Measurements from ENCODE around the gene NPAS3. TPM values are rescaled to one million over a fixed set of nuclear protein-coding genes. Genes with fewer than 3 reads are reported as not detected.
A peak's percentile ranks its signal among the peaks of the same experiment; 100 is the strongest.

Gene NPAS3
- total and polyA plus RNA-seq, 2 of the 13 experiments (the other 11 are each of a cell fraction or from before 2014, with no cell fraction given) = not detected

DNA sequence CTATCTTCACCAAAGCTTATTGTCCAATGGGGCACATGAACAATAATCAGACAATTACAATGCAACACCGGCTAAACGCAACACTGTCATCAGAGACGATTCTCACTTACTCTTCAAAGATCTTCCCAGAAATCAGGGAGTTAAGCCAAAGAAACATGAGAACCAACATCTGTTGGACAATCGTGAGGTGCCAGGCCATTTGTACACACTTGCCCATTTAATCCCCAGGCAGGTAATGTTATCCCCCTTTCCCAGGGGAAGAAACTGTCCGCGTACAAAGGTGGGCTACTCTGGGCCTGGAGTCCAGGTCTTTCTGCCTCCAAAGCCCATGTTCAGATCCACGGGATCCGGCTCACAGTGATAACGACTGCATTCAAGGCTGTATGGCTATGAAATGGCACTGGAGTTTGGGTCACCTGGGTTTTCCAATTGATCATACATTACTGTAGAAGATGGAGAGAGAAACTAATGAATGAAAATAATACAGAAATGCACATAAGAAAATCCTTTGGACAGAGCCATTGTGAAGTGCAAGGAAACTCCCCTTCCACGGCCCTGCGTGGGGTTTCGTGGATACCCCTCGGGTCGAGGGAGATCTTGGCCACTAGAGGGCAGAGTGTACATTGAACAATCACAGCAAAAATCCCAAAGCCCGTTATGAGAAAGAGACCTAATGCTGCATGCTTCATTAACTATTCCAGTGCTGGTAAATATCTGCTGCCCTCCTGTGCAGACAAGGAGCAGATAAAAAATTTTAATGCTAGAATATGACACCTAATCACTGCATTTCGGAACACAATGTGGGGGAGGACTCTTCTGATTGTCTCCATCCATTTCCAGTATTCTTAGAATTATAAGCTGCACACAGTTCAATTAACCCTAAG is 900.8 kb downstream of the NPAS3 start (continued):
- no peak for TF ChIP-seq NKX3-1 (CRISPR knock-in tag; IDR thresholded peaks at IDR 0.05)
- TF ChIP-seq, protein P1, sequence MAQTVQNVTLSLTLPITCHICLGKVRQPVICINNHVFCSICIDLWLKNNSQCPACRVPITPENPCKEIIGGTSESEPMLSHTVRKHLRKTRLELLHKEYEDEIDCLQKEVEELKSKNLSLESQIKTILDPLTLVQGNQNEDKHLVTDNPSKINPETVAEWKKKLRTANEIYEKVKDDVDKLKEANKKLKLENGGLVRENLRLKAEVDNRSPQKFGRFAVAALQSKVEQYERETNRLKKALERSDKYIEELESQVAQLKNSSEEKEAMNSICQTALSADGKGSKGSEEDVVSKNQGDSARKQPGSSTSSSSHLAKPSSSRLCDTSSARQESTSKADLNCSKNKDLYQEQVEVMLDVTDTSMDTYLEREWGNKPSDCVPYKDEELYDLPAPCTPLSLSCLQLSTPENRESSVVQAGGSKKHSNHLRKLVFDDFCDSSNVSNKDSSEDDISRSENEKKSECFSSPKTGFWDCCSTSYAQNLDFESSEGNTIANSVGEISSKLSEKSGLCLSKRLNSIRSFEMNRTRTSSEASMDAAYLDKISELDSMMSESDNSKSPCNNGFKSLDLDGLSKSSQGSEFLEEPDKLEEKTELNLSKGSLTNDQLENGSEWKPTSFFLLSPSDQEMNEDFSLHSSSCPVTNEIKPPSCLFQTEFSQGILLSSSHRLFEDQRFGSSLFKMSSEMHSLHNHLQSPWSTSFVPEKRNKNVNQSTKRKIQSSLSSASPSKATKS (CRISPR knock-in tag; IDR thresholded peaks at IDR 0.05) = no peak
- peak; percentile 45; the same call in 1 of the 2 replicates for TF ChIP-seq MEF2D (CRISPR knock-in tag; IDR thresholded peaks at IDR 0.05)
- TF ChIP-seq ZNF619 (CRISPR knock-in tag; IDR thresholded peaks at IDR 0.05) = no peak
- TF ChIP-seq MXD4 (CRISPR knock-in tag; IDR thresholded peaks at IDR 0.05) = no peak
- no peak for TF ChIP-seq ZFYVE20 (CRISPR knock-in tag; IDR thresholded peaks at IDR 0.05; ENCODE audit: borderline replicate concordance, low read depth)
- TF ChIP-seq, protein P2, sequence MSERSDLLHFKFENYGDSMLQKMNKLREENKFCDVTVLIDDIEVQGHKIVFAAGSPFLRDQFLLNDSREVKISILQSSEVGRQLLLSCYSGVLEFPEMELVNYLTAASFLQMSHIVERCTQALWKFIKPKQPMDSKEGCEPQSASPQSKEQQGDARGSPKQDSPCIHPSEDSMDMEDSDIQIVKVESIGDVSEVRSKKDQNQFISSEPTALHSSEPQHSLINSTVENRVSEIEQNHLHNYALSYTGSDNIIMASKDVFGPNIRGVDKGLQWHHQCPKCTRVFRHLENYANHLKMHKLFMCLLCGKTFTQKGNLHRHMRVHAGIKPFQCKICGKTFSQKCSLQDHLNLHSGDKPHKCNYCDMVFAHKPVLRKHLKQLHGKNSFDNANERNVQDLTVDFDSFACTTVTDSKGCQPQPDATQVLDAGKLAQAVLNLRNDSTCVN (CRISPR knock-in tag; IDR thresholded peaks at IDR 0.05; ENCODE audit: borderline replicate concordance) = no peak
- TF ChIP-seq TRAFD1 (CRISPR knock-in tag; IDR thresholded peaks at IDR 0.05; ENCODE audit: borderline replicate concordance) = no peak
- 0 out of 2 replicates have a peak, but pooled peaks have one; percentile 26 for TF ChIP-seq GTF3A (CRISPR knock-in tag; conservative IDR thresholded peaks at IDR 0.05)
- TF ChIP-seq GATAD2A (CRISPR knock-in tag; IDR thresholded peaks at IDR 0.05) = peak; percentile 82
- TF ChIP-seq, protein P3, sequence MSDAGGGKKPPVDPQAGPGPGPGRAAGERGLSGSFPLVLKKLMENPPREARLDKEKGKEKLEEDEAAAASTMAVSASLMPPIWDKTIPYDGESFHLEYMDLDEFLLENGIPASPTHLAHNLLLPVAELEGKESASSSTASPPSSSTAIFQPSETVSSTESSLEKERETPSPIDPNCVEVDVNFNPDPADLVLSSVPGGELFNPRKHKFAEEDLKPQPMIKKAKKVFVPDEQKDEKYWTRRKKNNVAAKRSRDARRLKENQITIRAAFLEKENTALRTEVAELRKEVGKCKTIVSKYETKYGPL (CRISPR knock-in tag; IDR thresholded peaks at IDR 0.05) = 0 out of 2 replicates have a peak, but pooled peaks have one; percentile 26
- TF ChIP-seq PAF1 (CRISPR knock-in tag; IDR thresholded peaks at IDR 0.05) = no peak
- TF ChIP-seq, protein P4, sequence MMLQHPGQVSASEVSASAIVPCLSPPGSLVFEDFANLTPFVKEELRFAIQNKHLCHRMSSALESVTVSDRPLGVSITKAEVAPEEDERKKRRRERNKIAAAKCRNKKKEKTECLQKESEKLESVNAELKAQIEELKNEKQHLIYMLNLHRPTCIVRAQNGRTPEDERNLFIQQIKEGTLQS (CRISPR knock-in tag; IDR thresholded peaks at IDR 0.05) = no peak
- TF ChIP-seq, protein P5, sequence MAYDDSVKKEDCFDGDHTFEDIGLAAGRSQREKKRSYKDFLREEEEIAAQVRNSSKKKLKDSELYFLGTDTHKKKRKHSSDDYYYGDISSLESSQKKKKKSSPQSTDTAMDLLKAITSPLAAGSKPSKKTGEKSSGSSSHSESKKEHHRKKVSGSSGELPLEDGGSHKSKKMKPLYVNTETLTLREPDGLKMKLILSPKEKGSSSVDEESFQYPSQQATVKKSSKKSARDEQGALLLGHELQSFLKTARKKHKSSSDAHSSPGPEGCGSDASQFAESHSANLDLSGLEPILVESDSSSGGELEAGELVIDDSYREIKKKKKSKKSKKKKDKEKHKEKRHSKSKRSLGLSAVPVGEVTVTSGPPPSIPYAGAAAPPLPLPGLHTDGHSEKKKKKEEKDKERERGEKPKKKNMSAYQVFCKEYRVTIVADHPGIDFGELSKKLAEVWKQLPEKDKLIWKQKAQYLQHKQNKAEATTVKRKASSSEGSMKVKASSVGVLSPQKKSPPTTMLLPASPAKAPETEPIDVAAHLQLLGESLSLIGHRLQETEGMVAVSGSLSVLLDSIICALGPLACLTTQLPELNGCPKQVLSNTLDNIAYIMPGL (CRISPR knock-in tag; IDR thresholded peaks at IDR 0.05; ENCODE audit: borderline replicate concordance in 1 of 2, low read depth in 1 of 2) = peak; percentile 52 to 55; a peak in 2 of 4 replicates

Measured in HepG2 (cell line).